NCI-H128 (cell line): Measurements from ENCODE around the gene EXD3.
"Not testable (repeated sequence)": the region's sequence is repeated elsewhere in the genome, so short reads cannot be mapped to it uniquely, and the experiment has no call there.

Source experiments
- DNase-seq: peaks from one replicate; lab custom pipeline; 2025; ENCODE audit not compliant: unreplicated experiment; lab: John Stamatoyannopoulos, UW

EXD3 gene, protein sequence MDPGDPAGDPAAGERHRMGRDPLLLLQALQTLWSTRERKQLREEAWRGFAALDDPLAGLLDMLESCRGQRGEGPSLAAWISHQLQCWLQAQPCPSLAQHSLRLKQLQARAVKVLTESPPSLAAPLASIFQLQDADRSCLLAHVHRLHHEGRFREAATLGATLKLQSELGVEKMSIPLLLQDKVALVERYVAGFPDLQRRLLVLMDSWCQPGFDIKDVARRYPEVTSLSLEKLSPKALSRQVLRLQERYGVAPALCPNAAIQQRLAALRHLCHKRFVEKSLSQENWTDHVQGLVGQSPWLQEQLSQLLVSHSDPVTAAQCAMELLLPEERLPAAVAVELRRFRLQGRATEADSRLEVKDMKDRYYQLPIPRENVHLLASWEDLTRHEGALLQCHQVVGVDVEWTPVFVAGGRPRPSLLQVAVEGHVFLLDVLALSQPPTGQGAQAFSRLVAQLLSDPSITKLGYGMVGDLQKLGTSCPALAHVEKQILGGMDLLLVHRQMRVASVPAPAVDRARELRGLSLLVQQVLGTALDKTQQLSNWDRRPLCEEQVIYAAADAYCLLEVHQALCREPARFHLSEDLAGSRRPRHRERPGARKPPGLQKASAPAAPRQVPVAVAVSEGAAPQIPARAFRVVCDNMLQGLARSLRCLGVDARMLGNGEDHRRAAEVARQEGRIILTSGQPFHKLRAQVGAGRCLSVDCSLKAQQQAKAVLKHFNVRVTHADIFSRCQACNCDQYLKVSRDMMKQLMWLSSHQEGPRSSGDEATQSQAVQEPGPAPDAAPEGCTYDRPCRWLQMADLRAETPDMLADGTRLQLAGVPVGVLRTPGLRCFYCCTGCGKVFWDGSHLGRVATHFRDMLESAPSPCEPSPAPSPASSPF

DNA sequence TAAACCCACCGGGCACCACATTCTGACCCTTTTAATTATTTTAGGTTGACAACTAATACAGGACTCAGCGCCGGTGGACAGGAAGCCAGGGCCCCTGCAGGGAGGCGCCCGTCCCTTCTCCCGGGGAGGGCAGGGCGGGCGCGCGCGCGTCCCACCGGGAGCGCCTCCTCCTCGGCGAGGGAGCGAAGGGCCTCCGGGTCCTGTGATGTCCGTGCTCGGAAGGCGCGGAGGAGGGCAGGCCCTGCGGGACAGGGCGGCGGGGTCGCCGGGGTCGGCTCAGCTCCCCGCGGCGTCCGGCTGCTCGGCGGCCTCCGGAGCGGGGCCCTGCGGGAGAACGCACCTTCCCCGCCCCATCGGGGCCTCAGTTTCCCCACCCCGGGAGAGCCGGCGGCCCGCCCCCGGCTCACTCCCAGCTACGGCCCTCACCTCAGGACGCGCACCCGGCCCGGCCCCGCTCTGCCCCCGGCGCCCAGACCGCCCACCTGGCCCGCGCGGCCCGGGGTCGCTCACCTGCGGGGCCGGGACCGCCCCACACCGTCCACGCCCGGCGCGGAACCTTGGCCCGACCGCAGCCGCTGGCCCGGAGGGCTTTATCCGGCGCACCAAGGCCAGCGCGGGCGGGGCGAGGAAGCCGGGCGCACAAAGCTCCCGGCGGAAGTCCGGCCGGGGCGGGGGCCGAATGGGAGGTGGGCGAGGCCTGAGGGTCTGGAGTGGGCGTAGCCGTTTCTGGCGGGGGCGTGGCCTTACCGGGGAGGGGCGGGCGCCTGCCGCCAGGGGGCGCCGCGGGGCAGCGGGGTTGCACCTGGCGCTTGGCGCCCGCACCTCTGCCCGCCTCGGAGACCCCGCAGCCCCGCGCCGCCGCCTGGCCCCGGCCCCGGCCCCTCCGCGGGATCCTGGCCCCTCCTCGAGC, at the start of gene EXD3, which contains the start of gene NOXA1:
Gene EXD3, minus strand, starts transcription at position 559 of the 910 bp plus-strand sequence. CDS start 27,805 bp downstream, outside the sequence.
Gene NOXA1, plus strand, starts transcription at position 790 of the 910 bp plus-strand sequence. CDS start 137 bp downstream, outside the sequence.
- DNase-seq: peak; percentile 89

DNA sequence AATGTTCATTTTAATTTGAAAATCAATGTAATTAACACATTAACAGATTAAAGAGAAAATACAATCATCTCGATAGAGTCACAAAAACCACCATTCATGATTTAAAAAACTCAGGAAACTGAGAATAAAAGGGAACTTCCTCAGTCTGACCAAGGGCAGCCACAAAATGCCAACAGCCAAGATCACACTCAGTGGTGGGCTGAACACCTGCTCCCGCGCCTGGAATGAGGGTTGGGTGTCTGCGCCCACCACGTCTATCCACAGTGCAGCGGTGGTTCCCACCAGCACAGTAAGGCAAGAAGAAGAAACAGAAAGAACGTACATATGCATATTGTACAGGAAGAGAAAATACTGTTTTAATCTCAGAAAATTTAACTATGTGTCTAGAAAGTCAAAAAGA, 47.8 kb upstream of the EXD3 start:
- DNase-seq: no peak

DNA sequence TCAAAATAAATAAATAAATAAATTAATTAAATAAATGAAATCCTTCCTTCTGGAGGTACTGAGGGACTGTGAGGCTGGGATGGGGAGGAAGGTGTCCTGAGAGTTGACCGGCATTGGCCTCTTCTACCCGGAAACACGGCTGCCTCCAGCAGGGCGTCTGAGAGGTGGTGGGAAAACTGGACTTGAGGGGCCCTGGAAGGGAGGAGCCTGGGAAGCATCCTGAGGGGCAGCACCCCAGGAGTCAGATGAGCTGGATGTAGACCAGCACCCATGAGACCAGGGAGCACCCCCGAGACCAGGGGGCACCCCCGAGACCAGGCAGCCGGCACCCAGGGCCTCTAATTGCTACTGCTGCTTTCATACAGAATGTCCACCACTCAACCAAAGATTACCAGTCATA, 44.9 kb upstream of the EXD3 start:
- DNase-seq: no peak

DNA sequence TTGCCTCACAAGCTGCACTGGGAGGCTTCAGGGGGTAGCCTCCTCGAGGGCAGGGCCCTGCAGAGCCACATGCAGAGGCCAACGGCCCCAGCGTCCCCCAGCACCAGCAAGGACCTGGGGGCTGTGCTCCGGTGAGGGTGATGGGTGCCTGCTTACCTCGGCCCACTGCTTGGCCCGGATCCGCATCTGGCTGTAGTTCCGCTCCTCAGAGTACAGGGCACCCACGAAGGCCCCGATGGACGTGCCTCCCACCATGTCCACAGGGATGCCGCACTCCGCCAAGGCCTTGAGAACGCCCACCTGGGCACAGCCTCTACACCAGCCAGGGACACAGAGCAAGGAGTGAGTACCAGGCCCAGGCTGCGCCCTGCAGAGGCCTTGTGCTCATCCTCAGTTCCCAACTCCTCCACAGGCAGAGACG, 44.2 kb upstream of the EXD3 start:
- no peak for DNase-seq

DNA sequence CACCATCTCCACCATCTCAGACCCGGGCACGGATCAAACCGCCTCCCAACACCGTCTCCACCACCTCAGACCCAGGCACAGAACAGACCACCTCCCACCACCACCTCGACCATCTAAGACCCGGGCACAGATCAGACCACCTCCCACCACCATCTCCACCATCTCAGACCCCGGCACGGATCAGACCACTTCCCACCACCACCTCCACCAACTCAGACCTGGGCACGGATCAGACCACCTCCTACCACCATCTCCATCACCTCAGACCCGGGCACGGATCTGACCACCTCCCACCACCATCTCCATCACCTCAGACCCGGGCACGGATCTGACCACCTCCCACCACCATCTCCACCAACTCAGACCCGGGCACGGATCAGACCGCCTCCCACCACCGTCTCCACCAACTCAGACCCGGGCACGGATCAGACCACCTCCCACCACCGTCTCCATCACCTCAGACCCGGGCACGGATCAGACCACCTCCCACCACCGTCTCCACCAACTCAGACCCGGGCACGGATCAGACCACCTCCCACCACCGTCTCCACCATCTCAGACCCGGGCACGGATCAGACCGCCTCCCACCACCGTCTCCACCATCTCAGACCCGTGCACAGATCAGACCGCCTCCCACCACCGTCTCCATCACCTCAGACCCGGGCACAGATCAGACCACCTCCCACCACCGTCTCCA, 43.6 kb upstream of the EXD3 start:
- not testable (repeated sequence) for DNase-seq

GRCh38 chr9:137465720-137466388, 42.9 kb upstream of the EXD3 start:
- no peak for DNase-seq

- DNase-seq: no peak
Measured at GRCh38 chr9:137465000-137465719, 42.2 kb upstream of the EXD3 start.

DNA sequence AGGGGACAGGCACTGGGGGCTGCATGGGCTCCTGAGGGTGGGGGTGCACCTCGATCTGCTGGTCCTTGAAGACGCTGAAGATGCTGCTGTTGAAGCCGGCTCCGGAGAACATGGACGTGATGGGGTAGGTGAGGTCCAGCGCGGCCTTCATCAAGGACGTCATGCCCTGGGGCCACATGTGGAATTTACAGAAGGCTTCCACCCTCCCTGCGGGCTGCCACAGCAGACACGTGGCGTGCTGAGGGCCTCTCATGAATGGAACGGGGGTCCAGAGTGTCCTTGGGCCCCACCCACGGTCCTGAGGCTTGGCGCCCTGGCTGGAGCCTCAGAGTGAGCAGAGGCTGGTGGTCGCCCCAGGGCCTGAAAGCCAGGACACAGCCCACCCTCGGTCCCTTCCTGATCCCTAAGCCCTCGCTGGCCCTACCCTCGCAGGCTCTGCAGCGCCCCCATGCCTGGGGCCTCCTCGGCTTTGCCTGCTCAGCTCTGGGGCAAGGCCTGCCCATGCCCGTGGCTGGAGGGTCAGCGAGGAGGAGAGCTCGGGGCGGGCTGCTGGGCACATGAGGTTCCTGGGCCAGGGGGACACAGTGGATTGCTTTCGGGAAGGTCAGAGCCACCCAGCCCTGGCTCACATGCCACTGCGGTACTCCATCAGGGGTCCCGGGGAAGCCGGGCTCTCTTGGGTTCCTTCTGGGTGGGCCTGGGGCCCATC, 41.5 kb upstream of the EXD3 start:
- no peak for DNase-seq

DNA sequence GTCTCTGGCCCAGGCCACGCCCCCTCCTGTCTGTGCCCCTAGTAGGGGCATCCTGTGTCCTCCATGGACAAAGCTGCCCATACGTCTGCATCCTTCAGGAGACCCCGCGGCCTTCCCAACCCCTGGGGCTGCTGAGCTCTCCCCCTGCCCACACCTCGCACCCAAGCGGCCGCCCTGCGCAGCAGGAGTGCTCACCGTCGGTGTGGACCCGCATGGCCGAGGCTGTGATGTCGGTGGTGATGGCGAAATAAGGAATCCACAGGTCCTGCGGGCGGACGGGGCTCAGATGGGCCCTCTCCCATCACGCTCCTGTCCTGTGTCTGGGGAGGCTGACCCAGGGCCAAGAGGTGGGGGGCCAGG, 40.9 kb upstream of the EXD3 start:
- no peak for DNase-seq

GRCh38 chr9:137462986-137463930, 40.3 kb upstream of the EXD3 start:
- DNase-seq: no peak

DNA sequence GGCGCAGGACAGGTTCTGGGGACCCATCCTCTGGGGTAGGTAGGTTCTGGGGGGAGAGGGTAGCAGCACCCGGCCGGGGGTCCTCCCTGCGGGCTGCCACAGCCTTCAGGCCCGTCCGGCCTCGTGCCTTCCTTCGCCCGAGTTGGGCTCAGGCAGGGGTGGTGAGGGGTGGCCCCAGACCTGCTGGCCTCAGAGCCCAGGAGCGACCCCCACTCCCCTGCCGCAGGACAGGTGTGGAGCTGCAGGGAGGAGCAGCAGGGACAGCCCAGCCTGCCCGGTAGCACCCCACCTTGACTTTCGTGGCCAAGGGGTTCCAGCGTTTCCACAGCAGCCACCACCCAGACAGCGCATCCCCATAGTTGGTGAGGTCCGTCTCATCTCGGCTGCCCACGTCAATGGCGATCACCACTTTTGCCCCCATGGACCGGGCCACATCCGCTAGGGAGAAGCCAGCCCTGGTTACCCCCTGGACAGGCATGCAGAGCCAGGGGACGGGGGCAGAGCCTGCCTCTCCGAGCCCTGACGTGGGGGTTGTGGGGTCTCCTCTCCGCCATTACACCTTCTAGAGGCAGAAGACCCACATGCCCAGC, 39.5 kb upstream of the EXD3 start:
- no peak for DNase-seq

DNA sequence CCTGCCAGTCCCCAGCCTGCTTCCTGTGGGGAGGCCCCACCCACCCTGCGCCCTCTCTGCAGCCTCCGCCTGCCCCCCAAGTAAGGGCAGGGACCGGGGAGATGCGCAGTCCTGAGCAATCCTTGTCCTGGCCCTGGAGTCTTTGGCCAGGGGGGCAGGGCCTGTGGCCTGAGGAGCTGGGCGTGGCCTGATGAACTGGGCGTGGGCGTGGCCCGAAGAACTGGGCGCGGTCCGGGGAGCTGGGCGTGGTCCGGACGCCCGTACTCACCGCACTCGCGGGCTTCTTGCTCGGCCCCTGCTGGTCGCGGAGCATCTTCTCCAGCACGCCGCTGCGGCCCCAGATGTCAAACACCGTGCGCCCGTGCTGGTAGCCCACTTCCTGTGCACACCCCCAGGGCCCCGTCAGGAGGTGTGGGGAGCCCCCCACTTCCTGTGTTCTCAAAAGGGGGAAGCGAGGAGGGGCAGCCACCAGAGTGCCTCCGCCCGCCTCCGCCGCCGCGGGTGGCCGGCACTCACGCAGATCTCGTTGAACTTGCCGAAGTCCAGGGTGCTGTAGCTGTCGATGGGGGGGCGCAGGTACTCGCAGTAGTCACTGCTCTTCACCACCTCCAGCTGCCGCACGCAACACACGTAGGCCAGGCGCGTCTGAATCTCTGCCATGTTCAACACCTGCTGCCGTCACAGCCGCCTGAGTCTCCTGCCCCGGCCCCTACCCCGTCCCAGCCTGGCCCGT, 38.9 kb upstream of the EXD3 start:
- DNase-seq: no peak

- DNase-seq: no peak
Measured at GRCh38 chr9:137461316-137461662, 38.3 kb upstream of the EXD3 start.

- DNase-seq: no peak
Measured at GRCh38 chr9:137460363-137461315, 37.7 kb upstream of the EXD3 start.

DNA sequence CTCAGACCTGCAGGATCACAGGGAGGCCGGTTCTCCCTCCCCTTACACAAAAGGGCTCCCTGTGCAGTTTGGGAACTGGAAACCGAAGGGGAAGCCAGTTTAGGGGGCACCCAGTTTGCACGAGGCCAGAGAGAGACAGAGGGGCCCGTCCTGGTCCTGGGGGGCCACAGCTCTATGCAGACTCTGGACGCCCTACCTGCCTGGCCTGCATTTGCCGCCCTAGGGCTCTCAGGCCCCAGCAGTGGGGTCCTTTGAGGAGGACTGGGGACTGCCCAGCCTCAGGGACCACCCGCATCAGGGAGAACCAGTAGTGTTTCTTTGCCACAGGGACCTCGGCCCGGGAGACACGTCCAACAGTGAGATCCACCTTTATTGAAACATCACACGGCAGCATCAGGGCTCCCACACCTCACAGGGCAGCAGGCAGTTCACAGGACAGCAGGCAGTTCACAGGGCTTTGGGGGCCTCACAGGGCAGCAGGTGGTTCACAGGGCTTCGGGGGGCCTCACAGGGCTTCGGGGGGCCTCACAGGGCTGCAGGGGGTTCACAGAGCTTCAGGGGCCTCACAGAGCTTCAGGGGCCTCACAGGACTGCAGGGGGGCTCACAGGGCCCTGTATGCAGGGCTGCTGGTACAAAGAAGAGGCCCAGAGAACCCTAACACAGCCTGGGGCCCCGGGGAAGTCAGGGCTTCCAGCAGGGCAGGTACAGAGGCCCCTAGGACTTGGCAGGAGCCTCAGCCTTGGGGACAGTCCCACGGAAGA, 36.8 kb upstream of the EXD3 start:
- no peak for DNase-seq
